Mesenchymal stem cell (in vitro differentiated cells and primary cell): ENCODE results near the gene CEACAM5.
"Not testable (repeated sequence)": the region's sequence is repeated elsewhere in the genome, so short reads cannot be mapped to it uniquely, and the experiment has no call there.

Experiments
- DNase-seq: peaks from one replicate; pipeline ENCODE4 v3.0.0-alpha.2; 2013
- H2AFZ ChIP-seq: one replicate; pipeline ENCODE4 v1.6.1; 2013; ENCODE audit warnings: low read depth, mild to moderate bottlenecking, control low read depth, inconsistent platforms, low read length, moderate library complexity
- H2AK5ac ChIP-seq: 2 replicates; pipeline ENCODE4 v1.6.1; 2013; ENCODE audit warnings: low read length, moderate library complexity, mild to moderate bottlenecking, inconsistent platforms; ENCODE audit not compliant: severe bottlenecking
- H2BK120ac ChIP-seq: one replicate; pipeline ENCODE4 v1.6.1; 2013; ENCODE audit warnings: low read depth, mild to moderate bottlenecking, inconsistent platforms, low read length, moderate library complexity
- H2BK12ac ChIP-seq, 2 experiments: one replicate each; pipeline ENCODE4 v1.6.1; 2013; ENCODE audit warnings: inconsistent platforms in 2 of 2, low read length in 2 of 2, mild to moderate bottlenecking in 2 of 2, moderate library complexity in 2 of 2, control low read depth in 1 of 2
- H2BK15ac ChIP-seq: one replicate; pipeline ENCODE4 v1.6.1; 2013; ENCODE audit warnings: mild to moderate bottlenecking, low read depth, inconsistent platforms; ENCODE audit not compliant: poor library complexity, severe bottlenecking
- H2BK5ac ChIP-seq: 2 replicates; pipeline ENCODE4 v1.6.1; 2013; ENCODE audit warnings: low read depth, mild to moderate bottlenecking, low read length, control low read depth, inconsistent platforms; ENCODE audit not compliant: poor library complexity, severe bottlenecking
- H3K14ac ChIP-seq, 2 experiments: one replicate each; pipeline ENCODE4 v1.6.1; 2013; ENCODE audit warnings: inconsistent platforms in 2 of 2, low read length in 2 of 2, control low read depth in 1 of 2, mild to moderate bottlenecking in 1 of 2, moderate library complexity in 1 of 2
- H3K18ac ChIP-seq, 2 experiments: one replicate each; pipeline ENCODE4 v1.6.1; 2013; ENCODE audit warnings: inconsistent platforms in 2 of 2, low read length in 2 of 2, control low read depth in 1 of 2, low read depth in 1 of 2, mild to moderate bottlenecking in 1 of 2
- H3K23ac ChIP-seq, 2 experiments: one replicate each; pipeline ENCODE4 v1.6.1; 2013; ENCODE audit warnings: inconsistent platforms in 2 of 2, low read length in 2 of 2, mild to moderate bottlenecking in 2 of 2, moderate library complexity in 2 of 2, control low read depth in 1 of 2
- H3K27ac ChIP-seq: 2 replicates; pipeline ENCODE4 v1.5.1; 2013; ENCODE audit warnings: mild to moderate bottlenecking, moderate library complexity, low read length, control low read depth, inconsistent platforms; ENCODE audit not compliant: poor library complexity, severe bottlenecking
- H3K27me3 ChIP-seq, 2 experiments: 2 replicates each; pipeline versions ENCODE4 v1.6.1 to v1.7.0; 2013; ENCODE audit warnings: low read length in 2 of 2, mild to moderate bottlenecking in 2 of 2, moderate library complexity in 2 of 2, control low read depth in 1 of 2, inconsistent platforms in 1 of 2; ENCODE audit not compliant: control insufficient read depth in 1 of 2, insufficient read depth in 1 of 2
- H3K36me3 ChIP-seq, 2 experiments: 2 replicates each; pipeline versions ENCODE4 v1.6.1 to v1.7.0; 2013; ENCODE audit warnings: low read length in 2 of 2, control low read depth in 1 of 2, inconsistent platforms in 1 of 2, low read depth in 1 of 2, mild to moderate bottlenecking in 1 of 2; ENCODE audit not compliant: insufficient read depth in 2 of 2, control insufficient read depth in 1 of 2
- H3K4ac ChIP-seq, 2 experiments: one replicate each; pipeline ENCODE4 v1.6.1; 2013; ENCODE audit warnings: inconsistent platforms in 2 of 2, low read length in 2 of 2, mild to moderate bottlenecking in 2 of 2, moderate library complexity in 2 of 2, control low read depth in 1 of 2, low read depth in 1 of 2
- H3K4me1 ChIP-seq: 2 replicates; pipeline ENCODE4 v1.6.1; 2013; ENCODE audit warnings: low read depth, low read length, control low read depth; ENCODE audit not compliant: control insufficient read depth, insufficient read depth
- H3K4me2 ChIP-seq: 2 replicates; pipeline ENCODE4 v1.6.1; 2013; ENCODE audit warnings: low read length, mild to moderate bottlenecking, inconsistent platforms; ENCODE audit not compliant: poor library complexity, severe bottlenecking
- H3K4me3 ChIP-seq, 2 experiments: 2 replicates each; pipeline versions ENCODE4 v1.5.1 to v1.7.0; 2013; ENCODE audit warnings: low read length in 2 of 2, mild to moderate bottlenecking in 2 of 2, control low read depth in 1 of 2, low read depth in 1 of 2; ENCODE audit not compliant: insufficient read depth in 1 of 2
- H3K79me1 ChIP-seq: replicated peaks from 2 replicates; pipeline ENCODE4 v1.6.1; 2013; ENCODE audit warnings: mild to moderate bottlenecking, control low read depth, low read length, inconsistent platforms; ENCODE audit not compliant: poor library complexity, severe bottlenecking
- H3K9ac ChIP-seq: 2 replicates; pipeline ENCODE4 v1.7.0; 2013; ENCODE audit warnings: mild to moderate bottlenecking, low read length, moderate library complexity
- H3K9me3 ChIP-seq: 2 replicates; pipeline ENCODE4 v1.7.0; 2013; ENCODE audit warnings: mild to moderate bottlenecking, low read length; ENCODE audit not compliant: control insufficient read depth
- H4K8ac ChIP-seq: one replicate; pipeline ENCODE4 v1.6.1; 2013; ENCODE audit warnings: inconsistent platforms, mild to moderate bottlenecking, low read length, moderate library complexity
- H4K91ac ChIP-seq: one replicate; pipeline ENCODE4 v1.6.1; 2013; ENCODE audit warnings: mild to moderate bottlenecking, low read length, inconsistent platforms
- WGBS: methylation state at CpG from one replicate; pipeline ENCODE4 v1.1.7; 2013; ENCODE audit warnings: mixed read lengths; 5-methylcytosine and 5-hydroxymethylcytosine counted together

CEACAM5 gene

GRCh38 chr19:41748012-41748411 lies 39.6 kb downstream of the CEACAM5 start:
- no peak overlapping the region for H3K4me3 ChIP-seq

GRCh38 chr19:41750248-41751134 lies 42.1 kb downstream of the CEACAM5 start:
- not testable (repeated sequence) for H4K91ac ChIP-seq, H3K23ac ChIP-seq, H2BK5ac ChIP-seq, H2AFZ ChIP-seq, H4K8ac ChIP-seq, H3K18ac ChIP-seq, H3K4me3 ChIP-seq, H2AK5ac ChIP-seq, H3K27ac ChIP-seq, H3K36me3 ChIP-seq, H3K79me1 ChIP-seq, DNase-seq, H3K4me2 ChIP-seq, H3K4me1 ChIP-seq, H3K14ac ChIP-seq, H2BK15ac ChIP-seq, H3K4ac ChIP-seq, H3K9me3 ChIP-seq, H2BK12ac ChIP-seq, H2BK120ac ChIP-seq, H3K9ac ChIP-seq
- 58% methylated on average over 3 of the region's 10 CpGs for WGBS
- H3K27me3 ChIP-seq: peaks cover 37 to 67% of the 10 kb centered on the region in 2 experiments

More at GRCh38 chr19:41748012-41748411, 39.6 kb downstream of the CEACAM5 start:
- Histone ChIP-seq H3K14ac (no peak overlapping the region), H3K36me3 (no peaks in the 10 kb centered on the region), H3K4ac (no peak overlapping the region), H4K91ac (no peak overlapping the region), H2BK120ac (no peak overlapping the region), H3K27ac (no peak overlapping the region), H4K8ac (no peak overlapping the region), H2AFZ (no peak overlapping the region), H2AK5ac (no peak overlapping the region), H3K23ac (no peak overlapping the region), H3K4me2 (no peak overlapping the region), H2BK5ac (no peak overlapping the region), H3K4me1 (no peaks in the 10 kb centered on the region), H2BK15ac (no peak overlapping the region), H3K9me3 (no peaks in the 10 kb centered on the region), H3K79me1 (no peaks in the 10 kb centered on the region), H3K18ac (no peak overlapping the region), H3K9ac (no peak overlapping the region), H2BK12ac (no peak overlapping the region), H3K27me3 (peaks cover 45 to 66% of the 10 kb centered on the region in 2 experiments)
- DNase-seq: no peak
- 71% methylated on average over 3 of the region's 3 CpGs for WGBS

GRCh38 chr19:41753159-41753558 lies 44.7 kb downstream of the CEACAM5 start:
- DNase-seq: no peak
- Histone ChIP-seq H3K9ac (no peak overlapping the region), H3K23ac (no peak overlapping the region), H2AFZ (no peak overlapping the region), H3K27me3 (peaks cover 21 to 59% of the 10 kb centered on the region in 2 experiments), H3K36me3 (no peaks in the 10 kb centered on the region), H3K79me1 (no peaks in the 10 kb centered on the region), H3K14ac (no peak overlapping the region), H3K4me3 (no peak overlapping the region), H2BK5ac (no peak overlapping the region), H3K27ac (no peak overlapping the region), H4K8ac (no peak overlapping the region), H2BK120ac (no peak overlapping the region), H3K9me3 (no peaks in the 10 kb centered on the region), H4K91ac (no peak overlapping the region), H3K18ac (no peak overlapping the region), H3K4me2 (no peak overlapping the region), H2BK15ac (no peak overlapping the region), H2BK12ac (no peak overlapping the region), H2AK5ac (no peak overlapping the region), H3K4ac (no peak overlapping the region), H3K4me1 (no peaks in the 10 kb centered on the region)
- WGBS: 42% methylated on average over 9 of the region's 12 CpGs

- Histone ChIP-seq H2AFZ (no peak overlapping the region), H3K27ac (no peak overlapping the region), H3K4me2 (no peak overlapping the region), H3K79me1 (no peaks in the 10 kb centered on the region), H3K4me1 (no peaks in the 10 kb centered on the region), H3K36me3 (no peaks in the 10 kb centered on the region), H4K91ac (no peak overlapping the region), H2BK15ac (no peak overlapping the region), H2BK5ac (no peak overlapping the region), H3K27me3 (peaks cover 18 to 59% of the 10 kb centered on the region in 2 experiments), H3K4me3 (no peak overlapping the region), H2BK12ac (no peak overlapping the region), H2BK120ac (no peak overlapping the region), H3K9me3 (no peaks in the 10 kb centered on the region), H3K23ac (no peak overlapping the region), H3K18ac (no peak overlapping the region), H4K8ac (no peak overlapping the region), H3K14ac (no peak overlapping the region), H2AK5ac (no peak overlapping the region), H3K4ac (no peak overlapping the region), H3K9ac (no peak overlapping the region)
- peak; percentile 6 for DNase-seq
- 16% methylated on average over 2 of the region's 4 CpGs for WGBS
Measured at GRCh38 chr19:41753936-41754529, 45.6 kb downstream of the CEACAM5 start.
